Kidney (tissue), 14 donors: ENCODE data around the gene NOL3. TPM values are rescaled to one million over a fixed set of nuclear protein-coding genes. Genes with fewer than 3 reads are reported as not detected.

Experiments used
- DNase-seq, 5 donors: peaks; one replicate each; pipeline ENCODE4 v3.0.0-alpha.2; 2013 to 2020
- FAIRE-seq: peaks from 2 replicates; lab custom pipeline; 2012; peaks lifted over from hg19 to GRCh38; lab: Jason Lieb, UNC
- H3K27ac ChIP-seq, 2 donors: one replicate each; pipeline ENCODE4 v1.7.0; 2013; ENCODE audit warnings: low read depth in 2 of 2, low read length in 2 of 2, inconsistent platforms in 1 of 2
- H3K27me3 ChIP-seq: one replicate; pipeline ENCODE4 v1.7.1; 2013; ENCODE audit warnings: low read length, inconsistent platforms; ENCODE audit not compliant: control insufficient read depth, insufficient read depth
- H3K36me3 ChIP-seq, 3 donors: one replicate each; pipeline versions ENCODE4 v1.7.0 to v1.7.1; 2013; ENCODE audit warnings: low read length in 3 of 3, control low read depth in 1 of 3, inconsistent platforms in 1 of 3; ENCODE audit not compliant: insufficient read depth in 3 of 3, control insufficient read depth in 2 of 3
- H3K4me1 ChIP-seq, 3 donors: one replicate each; pipeline versions ENCODE4 v1.7.0 to v1.7.1; 2013; ENCODE audit warnings: low read length in 3 of 3, inconsistent platforms in 1 of 3, low read depth in 1 of 3; ENCODE audit not compliant: control insufficient read depth in 2 of 3, insufficient read depth in 2 of 3
- H3K4me3 ChIP-seq, 3 donors: one replicate each; pipeline versions ENCODE4 v1.7.0 to v1.8.1; 2013; ENCODE audit warnings: low read length in 3 of 3, control low read depth in 1 of 3, inconsistent platforms in 1 of 3
- H3K9ac ChIP-seq, 3 donors: one replicate each; pipeline versions ENCODE4 v1.7.0 to v1.7.1; 2013; ENCODE audit warnings: low read length in 3 of 3, control low read depth in 1 of 3, inconsistent platforms in 1 of 3
- H3K9me3 ChIP-seq, 3 donors: one replicate each; pipeline versions ENCODE4 v1.7.0 to v1.7.1; 2013; ENCODE audit warnings: low read length in 3 of 3, control low read depth in 1 of 3, inconsistent platforms in 1 of 3; ENCODE audit not compliant: control insufficient read depth in 2 of 3, insufficient read depth in 1 of 3
- CTCF ChIP-seq: IDR thresholded peaks from 3 replicates; pipeline ENCODE4 v1.5.1; 2012; ENCODE audit warnings: mild to moderate bottlenecking, moderate library complexity, borderline replicate concordance; ENCODE audit not compliant: insufficient read depth; ENCODE audit errors: extremely low read depth
- intact Hi-C: fragments of 100-400 bp; cut with DNase I; formaldehyde crosslinking; loops from one replicate; pipeline ENCODE4 v1.11.1; 2022
- polyA plus RNA-seq: library from polyadenylated mRNA; stranded (reverse); fragments of 350-450 nt; fragmentation: Illumina TruSeq; extraction: RNeasy Lipid Tissue Mini Kit (QIAGEN cat#74804); gene quantifications from one replicate; pipeline ENCODE4 v1.2.3, GENCODE V29; 2014; ENCODE audit warnings: low read depth, low replicate concordance; ENCODE audit not compliant: insufficient read depth
- total RNA-seq: library from RNA; stranded (reverse); fragmentation: NEBNext Ultra II Directional; extraction: Animal tissue kit (Norgen Biotek cat#: 25700); gene quantifications from one replicate; pipeline ENCODE4 v1.2.1, GENCODE V29; 2021
- donor health status: control.
- donor health status: control.
- donor health status: control.
- donor health status: control.
- donor health status: control.
- donor health status: DM: yes; HTN: yes; CAD: no.
- donor health status: Normal renal cell carcinoma (clear cell type).

The NOL3 gene
- total and polyA plus RNA-seq, 2 donors from 2014 or later: 35.3 to 36.4 TPM

GRCh38 chr16:67158637-67159600 is 11.4 kb upstream of the NOL3 start:
- intact Hi-C loops: no loop called here
- FAIRE-seq: no peak
- peak overlapping the region in 2 of 3 donors; percentile 18 to 90 for H3K9ac ChIP-seq

GRCh38 chr16:67161595-67162058 is 8.7 kb upstream of the NOL3 start:
- TF ChIP-seq CTCF: no peak
- Histone ChIP-seq H3K4me3 (peak overlapping the region in 1 of 3 donors; percentile 88), H3K27me3 (peaks cover 52% of the 10 kb centered on the region), H3K36me3 (no peaks in the 10 kb centered on the region), H3K9ac (no peak overlapping the region), H3K4me1 (peaks cover 0 to 43% (median 6%) of the 10 kb centered on the region in 3 donors), H3K9me3 (no peaks in the 10 kb centered on the region), H3K27ac (no peak overlapping the region)
- FAIRE-seq (no peak), DNase-seq (peak in 2 of 5 donors; percentile 53 to 78)
- intact Hi-C loops: no loop called here

More at GRCh38 chr16:67158637-67159600, 11.4 kb upstream of the NOL3 start:
- Histone ChIP-seq H3K9me3 (no peaks in the 10 kb centered on the region), H3K36me3 (no peaks in the 10 kb centered on the region), H3K27me3 (peaks cover 54% of the 10 kb centered on the region), H3K27ac (peak overlapping the region; percentile 8 to 67), H3K4me3 (peak overlapping the region; percentile 33 to 88 (median 77)), H3K4me1 (peaks cover 0 to 40% (median 6%) of the 10 kb centered on the region in 3 donors)
- TF ChIP-seq CTCF: no peak
- DNase-seq: peak in 4 of 5 donors; percentile 10 to 91 (median 61)

- no peak overlapping the region for H3K27ac ChIP-seq
- DNase-seq (peak in 1 of 5 donors; percentile 54), FAIRE-seq (no peak)
- intact Hi-C loops: no loop called here
- H3K9me3 ChIP-seq: no peaks in the 10 kb centered on the region
- no peaks in the 10 kb centered on the region for H3K36me3 ChIP-seq
- H3K4me1 ChIP-seq: peaks cover 0 to 43% (median 6%) of the 10 kb centered on the region in 3 donors
- no peak for TF ChIP-seq CTCF
- peaks cover 50% of the 10 kb centered on the region for H3K27me3 ChIP-seq
- peak overlapping the region in 1 of 3 donors; percentile 9 for H3K9ac ChIP-seq
- peak overlapping the region in 1 of 3 donors; percentile 49 for H3K4me3 ChIP-seq
Measured at GRCh38 chr16:67162506-67163163, 7.7 kb upstream of the NOL3 start.
